H1 (cell line): Measurements from ENCODE around the gene RASD1. TPM values are rescaled to one million over a fixed set of nuclear protein-coding genes. Genes with fewer than 3 reads are reported as not detected.
A peak's percentile ranks its signal among the peaks of the same experiment; 100 is the strongest.

ENCODE experiments used
- ASH2L ChIP-seq: fragments of 200-600, 300-600 bp; sonication (generic); IDR thresholded peaks from one replicate; pipeline ENCODE4 v1.7.1; 2017; ENCODE audit warnings: low read length
- BCL11A ChIP-seq, 2 experiments: IDR thresholded peaks; one replicate each; pipeline ENCODE4 v1.6.1; 2011; ENCODE audit warnings: low read depth in 2 of 2, low read length in 2 of 2, mild to moderate bottlenecking in 2 of 2
- CEBPB ChIP-seq: IDR thresholded peaks from 2 replicates; pipeline ENCODE4 v1.6.1; 2012; ENCODE audit warnings: low read depth, low read length
- CREB1 ChIP-seq: IDR thresholded peaks from 2 replicates; pipeline ENCODE4 v1.6.1; 2012; ENCODE audit warnings: inconsistent platforms
- EP300 ChIP-seq, 2 experiments: IDR thresholded peaks; 1 replicate in 1 of 2; 2 replicates in 1 of 2; pipeline ENCODE4 v1.6.1; 2011 to 2012; ENCODE audit warnings: low read depth in 2 of 2, low read length in 2 of 2, mild to moderate bottlenecking in 2 of 2, borderline replicate concordance in 1 of 2, inconsistent platforms in 1 of 2, moderate library complexity in 1 of 2
- EZH2 ChIP-seq: fragments of 200-600 bp; sonication (generic); IDR thresholded peaks from 2 replicates; pipeline ENCODE4 v1.7.1; 2012; ENCODE audit warnings: low read depth, mild to moderate bottlenecking, moderate library complexity, low read length, inconsistent platforms; ENCODE audit not compliant: severe bottlenecking
- GTF2F1 ChIP-seq: IDR thresholded peaks from 2 replicates; pipeline ENCODE4 v1.6.1; 2012; ENCODE audit warnings: low read depth, low read length, improper control_type of control experiment, borderline replicate concordance
- KDM4A ChIP-seq: IDR thresholded peaks from one replicate; pipeline ENCODE4 v1.7.1; 2012; ENCODE audit warnings: low read depth, mild to moderate bottlenecking, moderate library complexity, low read length, inconsistent platforms; ENCODE audit not compliant: severe bottlenecking
- KDM5A ChIP-seq: fragments of 200-600 bp; IDR thresholded peaks from 2 replicates; pipeline ENCODE4 v1.7.1; 2012; ENCODE audit warnings: mild to moderate bottlenecking, low read length, inconsistent platforms, mixed read lengths
- NANOG ChIP-seq: IDR thresholded peaks from 2 replicates; pipeline ENCODE4 v1.6.1; 2011; ENCODE audit warnings: low read length, low read depth, mild to moderate bottlenecking, inconsistent platforms; ENCODE audit not compliant: insufficient read depth, poor library complexity, severe bottlenecking
- POLR2AphosphoS5 ChIP-seq: IDR thresholded peaks from 2 replicates; pipeline ENCODE4 v1.6.1; 2011; ENCODE audit warnings: low read depth, low read length
- SIN3A ChIP-seq, 2 experiments: IDR thresholded peaks in 1 of 2; conservative IDR thresholded peaks in 1 of 2; 2 replicates each; pipeline ENCODE4 v1.6.1; 2011 to 2012; ENCODE audit warnings: low read length in 2 of 2, improper control_type of control experiment in 1 of 2, low read depth in 1 of 2, mild to moderate bottlenecking in 1 of 2
- SIX5 ChIP-seq: IDR thresholded peaks from 2 replicates; pipeline ENCODE4 v1.6.1; 2011; ENCODE audit warnings: mild to moderate bottlenecking, low read depth, low read length
- TAF1 ChIP-seq: IDR thresholded peaks from 2 replicates; pipeline ENCODE4 v1.6.1; 2011; ENCODE audit warnings: mild to moderate bottlenecking, low read depth, low read length
- TEAD4 ChIP-seq: IDR thresholded peaks from 2 replicates; pipeline ENCODE4 v1.6.1; 2012; ENCODE audit warnings: low read depth, low read length, inconsistent platforms, mixed read lengths
- YY1 ChIP-seq: IDR thresholded peaks from 2 replicates; pipeline ENCODE4 v1.6.1; 2011; ENCODE audit warnings: low read depth, mild to moderate bottlenecking, low read length
- ZNF274 ChIP-seq: IDR thresholded peaks from 2 replicates; pipeline ENCODE4 v1.7.0; 2012; ENCODE audit warnings: low read length, borderline replicate concordance; ENCODE audit errors: extremely low read depth
- polyA plus RNA-seq, 7 experiments: library from polyadenylated mRNA; depleted of rRNA in 3 of 7; stranded (reverse) in 5 of 7; unstranded in 2 of 7; fragments of >200 nt in 5 of 7; fragments of 200-250 nt in 2 of 7; gene quantifications; 1 replicate in 5 of 7; 2 replicates in 1 of 7; 4 replicates in 1 of 7; pipeline versions ENCODE4 v1.2.1 to v1.2.3, GENCODE V29; 2011 to 2013; ENCODE audit warnings: missing spikeins in 2 of 7, mixed read lengths in 2 of 7
- total RNA-seq: library from RNA; stranded (reverse); fragmentation: NEBNext Ultra II Directional; extraction: Animal tissue kit (Norgen Biotek cat#: 25700); gene quantifications from 2 replicates; pipeline ENCODE4 v1.2.1, GENCODE V29; 2021
- TF ChIP-seq, protein P1 (sequence below): IDR thresholded peaks from 2 replicates; pipeline ENCODE4 v1.6.1; 2012; ENCODE audit warnings: inconsistent platforms
- TF ChIP-seq, protein P2 (sequence below), 3 experiments: IDR thresholded peaks; 1 replicate in 2 of 3; 2 replicates in 1 of 3; pipeline versions ENCODE4 v1.5.1 to v1.6.1; 2011; ENCODE audit warnings: low read length in 3 of 3, mild to moderate bottlenecking in 3 of 3, inconsistent platforms in 2 of 3, low read depth in 1 of 3, moderate library complexity in 1 of 3; ENCODE audit not compliant: insufficient read depth in 1 of 3; ENCODE audit errors: control extremely low read depth in 1 of 3

Gene RASD1
- total and polyA plus RNA-seq, 2 of the 8 experiments (the other 6 are each of a cell fraction or from before 2014, with no cell fraction given): 2.3 to 2.6 TPM

DNA sequence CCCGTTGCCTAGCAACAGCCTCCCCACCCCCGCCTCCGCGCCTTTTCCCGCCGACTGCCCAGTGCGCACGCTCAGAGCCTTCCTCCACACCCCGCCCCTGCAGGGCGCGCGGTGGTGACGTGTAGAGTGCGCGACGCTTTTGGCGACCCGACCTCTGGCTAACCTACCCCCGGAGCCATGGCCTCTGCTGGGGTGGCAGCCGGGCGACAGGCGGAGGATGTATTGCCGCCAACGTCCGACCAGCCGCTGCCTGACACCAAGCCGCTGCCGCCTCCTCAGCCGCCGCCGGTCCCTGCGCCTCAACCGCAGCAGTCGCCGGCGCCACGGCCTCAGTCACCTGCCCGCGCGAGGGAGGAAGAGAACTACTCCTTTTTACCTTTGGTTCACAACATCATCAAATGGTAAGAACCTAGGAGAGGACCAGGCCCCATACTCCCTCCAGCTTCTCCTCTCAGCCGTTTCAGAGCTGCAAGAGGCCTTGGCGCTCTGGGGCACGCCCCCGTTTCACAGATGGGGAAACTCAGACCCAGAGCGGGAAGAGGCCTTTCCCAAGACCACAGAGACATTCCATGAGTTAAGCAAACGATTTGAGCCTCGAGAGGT, 19.2 kb downstream of the RASD1 start, which contains the start of gene MED9 (continued):
- TF ChIP-seq GTF2F1: no peak
- TF ChIP-seq ASH2L: peak; percentile 96
- TF ChIP-seq SIN3A (conservative IDR thresholded peaks at IDR 0.05 in 1 of 2, IDR thresholded peaks at IDR 0.05 in 1 of 2; ENCODE audit: low read depth in 1 of 2, low read length in 2 of 2): peak; percentile 53 to 88; a peak in 1 of 4 replicates
- TF ChIP-seq CREB1: peak; percentile 99
- TF ChIP-seq BCL11A (IDR thresholded peaks at IDR 0.05; ENCODE audit: low read depth in 2 of 2, low read length in 2 of 2): no peak
- no peak for TF ChIP-seq CEBPB
- no peak for TF ChIP-seq SIX5
- TF ChIP-seq KDM5A: peak; percentile 90
- no peak for TF ChIP-seq ZNF274
- TF ChIP-seq TEAD4: no peak
- peak; percentile 100 for TF ChIP-seq KDM4A
- no peak for TF ChIP-seq EP300 (IDR thresholded peaks at IDR 0.05; ENCODE audit: borderline replicate concordance in 1 of 2, low read depth in 2 of 2, low read length in 2 of 2)
- TF ChIP-seq TAF1: peak; percentile 88
- TF ChIP-seq EZH2: no peak
- TF ChIP-seq, protein P1, sequence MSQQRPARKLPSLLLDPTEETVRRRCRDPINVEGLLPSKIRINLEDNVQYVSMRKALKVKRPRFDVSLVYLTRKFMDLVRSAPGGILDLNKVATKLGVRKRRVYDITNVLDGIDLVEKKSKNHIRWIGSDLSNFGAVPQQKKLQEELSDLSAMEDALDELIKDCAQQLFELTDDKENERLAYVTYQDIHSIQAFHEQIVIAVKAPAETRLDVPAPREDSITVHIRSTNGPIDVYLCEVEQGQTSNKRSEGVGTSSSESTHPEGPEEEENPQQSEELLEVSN: peak; percentile 12
- peak; percentile 85 for TF ChIP-seq YY1
- peak; percentile 86 for TF ChIP-seq POLR2AphosphoS5
- no peak for TF ChIP-seq NANOG
- TF ChIP-seq, protein P2, sequence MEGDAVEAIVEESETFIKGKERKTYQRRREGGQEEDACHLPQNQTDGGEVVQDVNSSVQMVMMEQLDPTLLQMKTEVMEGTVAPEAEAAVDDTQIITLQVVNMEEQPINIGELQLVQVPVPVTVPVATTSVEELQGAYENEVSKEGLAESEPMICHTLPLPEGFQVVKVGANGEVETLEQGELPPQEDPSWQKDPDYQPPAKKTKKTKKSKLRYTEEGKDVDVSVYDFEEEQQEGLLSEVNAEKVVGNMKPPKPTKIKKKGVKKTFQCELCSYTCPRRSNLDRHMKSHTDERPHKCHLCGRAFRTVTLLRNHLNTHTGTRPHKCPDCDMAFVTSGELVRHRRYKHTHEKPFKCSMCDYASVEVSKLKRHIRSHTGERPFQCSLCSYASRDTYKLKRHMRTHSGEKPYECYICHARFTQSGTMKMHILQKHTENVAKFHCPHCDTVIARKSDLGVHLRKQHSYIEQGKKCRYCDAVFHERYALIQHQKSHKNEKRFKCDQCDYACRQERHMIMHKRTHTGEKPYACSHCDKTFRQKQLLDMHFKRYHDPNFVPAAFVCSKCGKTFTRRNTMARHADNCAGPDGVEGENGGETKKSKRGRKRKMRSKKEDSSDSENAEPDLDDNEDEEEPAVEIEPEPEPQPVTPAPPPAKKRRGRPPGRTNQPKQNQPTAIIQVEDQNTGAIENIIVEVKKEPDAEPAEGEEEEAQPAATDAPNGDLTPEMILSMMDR (IDR thresholded peaks at IDR 0.05; ENCODE audit: control extremely low read depth in 1 of 3, insufficient read depth in 1 of 3, low read depth in 1 of 3, low read length in 3 of 3): no peak; a peak in 1 of 4 replicates
